NCI-H526 (cell line): ENCODE results near the gene SORT1.
"Not testable (repeated sequence)": the region's sequence is repeated elsewhere in the genome, so short reads cannot be mapped to it uniquely, and the experiment has no call there.

ENCODE experiments used
- DNase-seq, 2 experiments: peaks; one replicate each; lab custom pipeline; 2025; lab: John Stamatoyannopoulos, UW

The SORT1 gene

GRCh38 chr1:109397581-109398342 is at the start of gene SORT1:
SORT1 (minus strand) TSS chr1:109397918; CDS start chr1:109397892, 26 bp downstream.
- DNase-seq, result peak; percentile 98 to 99

- DNase-seq, result not testable (repeated sequence)
Observed at GRCh38 chr1:109445949-109446695, 48.4 kb upstream of the SORT1 start.

GRCh38 chr1:109444346-109444745 is 46.6 kb upstream of the SORT1 start:
- no peak for DNase-seq

GRCh38 chr1:109443476-109443875 is 45.8 kb upstream of the SORT1 start:
- DNase-seq, result no peak

GRCh38 chr1:109441069-109441468 is 43.4 kb upstream of the SORT1 start:
- DNase-seq, result no peak

- no peak for DNase-seq
Observed at GRCh38 chr1:109438798-109439297, 41.1 kb upstream of the SORT1 start.

GRCh38 chr1:109434484-109434883 is 36.8 kb upstream of the SORT1 start:
- no peak for DNase-seq

GRCh38 chr1:109433322-109433721 is 35.6 kb upstream of the SORT1 start:
- no peak for DNase-seq

- no peak for DNase-seq
Observed at GRCh38 chr1:109432336-109432735, 34.6 kb upstream of the SORT1 start.

- no peak for DNase-seq
Observed at GRCh38 chr1:109427171-109427467, 29.4 kb upstream of the SORT1 start.

GRCh38 chr1:109426281-109427170 is 28.8 kb upstream of the SORT1 start, which contains the start of gene PSMA5:
PSMA5 (minus strand) TSS chr1:109426448; CDS start chr1:109426330, 118 bp downstream.
- peak; percentile 100 for DNase-seq

- DNase-seq, result peak; percentile 77 to 82
Observed at GRCh38 chr1:109425391-109426280, 27.9 kb upstream of the SORT1 start.

GRCh38 chr1:109423498-109423897 is 25.8 kb upstream of the SORT1 start:
- DNase-seq, result no peak

GRCh38 chr1:109412551-109412950 is 14.8 kb upstream of the SORT1 start:
- DNase-seq, result no peak

- DNase-seq, result no peak
Observed at GRCh38 chr1:109404838-109405237, 7.1 kb upstream of the SORT1 start.

- DNase-seq, result no peak
Observed at GRCh38 chr1:109402025-109402424, 4.3 kb upstream of the SORT1 start.

- no peak for DNase-seq
Observed at GRCh38 chr1:109400035-109400655, 2.4 kb upstream of the SORT1 start.

- peak; percentile 89 to 90 for DNase-seq
Observed at GRCh38 chr1:109399326-109399957, 1.7 kb upstream of the SORT1 start.

- DNase-seq, result peak; percentile 62 to 84
Observed at GRCh38 chr1:109398343-109399225, 866 bp upstream of the SORT1 start.
